Measurements from ENCODE around the gene RFT1.

RFT1 gene

GRCh38 chr3:53146319-53146891, 16.2 kb upstream of the RFT1 start:
- no peak overlapping the region for H3K4me3 Mint-ChIP-seq
- DNase-seq (ENCODE audit: low spot score in 2 of 2) (no peak), ATAC-seq (no peak)
- no peaks in the 10 kb centered on the region for H3K9me3 Mint-ChIP-seq
- H3K36me3 Mint-ChIP-seq: no peaks in the 10 kb centered on the region
- no peak overlapping the region for H3K27ac Mint-ChIP-seq
- no peaks in the 10 kb centered on the region for H3K4me1 Mint-ChIP-seq

GRCh38 chr3:53145713-53146080, 15.5 kb upstream of the RFT1 start:
- H3K27ac Mint-ChIP-seq: no peak overlapping the region
- H3K9me3 Mint-ChIP-seq: no peaks in the 10 kb centered on the region
- DNase-seq (ENCODE audit: low spot score in 2 of 2) (no peak), ATAC-seq (no peak)
- H3K4me3 Mint-ChIP-seq: no peak overlapping the region
- no peaks in the 10 kb centered on the region for H3K36me3 Mint-ChIP-seq
- H3K4me1 Mint-ChIP-seq: no peaks in the 10 kb centered on the region

GRCh38 chr3:53144862-53145712, 14.9 kb upstream of the RFT1 start:
- Mint-ChIP-seq H3K4me1 (no peaks in the 10 kb centered on the region), H3K27ac (peak overlapping the region; percentile 40), H3K9me3 (no peaks in the 10 kb centered on the region), H3K4me3 (no peak overlapping the region), H3K36me3 (no peaks in the 10 kb centered on the region)
- ATAC-seq: no peak
- DNase-seq (ENCODE audit: low spot score in 2 of 2): no peak

- DNase-seq (ENCODE audit: low spot score in 2 of 2) (no peak), ATAC-seq (no peak)
- Mint-ChIP-seq H3K9me3 (no peaks in the 10 kb centered on the region), H3K4me1 (no peaks in the 10 kb centered on the region), H3K4me3 (no peak overlapping the region), H3K36me3 (no peaks in the 10 kb centered on the region), H3K27ac (no peak overlapping the region)
These were observed 14.2 kb upstream of the RFT1 start for GRCh38 chr3:53144446-53144845.

GRCh38 chr3:53142986-53143385, 12.8 kb upstream of the RFT1 start:
- Mint-ChIP-seq H3K4me1 (no peaks in the 10 kb centered on the region), H3K36me3 (no peaks in the 10 kb centered on the region), H3K9me3 (no peaks in the 10 kb centered on the region), H3K27ac (no peak overlapping the region), H3K4me3 (no peak overlapping the region)
- no peak for ATAC-seq
- DNase-seq (ENCODE audit: low spot score in 2 of 2): no peak

- ATAC-seq (peak; percentile 81), DNase-seq (ENCODE audit: low spot score in 2 of 2) (no peak)
- no peaks in the 10 kb centered on the region for H3K36me3 Mint-ChIP-seq
- H3K27ac Mint-ChIP-seq: no peak overlapping the region
- no peaks in the 10 kb centered on the region for H3K4me1 Mint-ChIP-seq
- no peaks in the 10 kb centered on the region for H3K9me3 Mint-ChIP-seq
- no peak overlapping the region for H3K4me3 Mint-ChIP-seq
These were observed 10.9 kb upstream of the RFT1 start for GRCh38 chr3:53140847-53141845.

- Mint-ChIP-seq H3K36me3 (no peaks in the 10 kb centered on the region), H3K27ac (no peak overlapping the region)
These were observed 9.9 kb upstream of the RFT1 start for GRCh38 chr3:53139906-53140846.

GRCh38 chr3:53137835-53138446, 7.7 kb upstream of the RFT1 start:
- no peaks in the 10 kb centered on the region for H3K9me3 Mint-ChIP-seq
- ATAC-seq (no peak), DNase-seq (ENCODE audit: low spot score in 2 of 2) (no peak)
- H3K4me1 Mint-ChIP-seq: no peaks in the 10 kb centered on the region
- no peaks in the 10 kb centered on the region for H3K36me3 Mint-ChIP-seq
- H3K4me3 Mint-ChIP-seq: no peak overlapping the region
- peak overlapping the region; percentile 8 for H3K27ac Mint-ChIP-seq

More at GRCh38 chr3:53139906-53140846, 9.9 kb upstream of the RFT1 start:
- no peak for ATAC-seq
- Mint-ChIP-seq H3K9me3 (no peaks in the 10 kb centered on the region), H3K4me3 (no peak overlapping the region), H3K4me1 (no peaks in the 10 kb centered on the region)
- no peak for DNase-seq (ENCODE audit: low spot score in 2 of 2)

GRCh38 chr3:53137221-53137620, 7.0 kb upstream of the RFT1 start:
- no peaks in the 10 kb centered on the region for H3K4me1 Mint-ChIP-seq
- ATAC-seq (no peak), DNase-seq (ENCODE audit: low spot score in 2 of 2) (no peak)
- H3K36me3 Mint-ChIP-seq: no peaks in the 10 kb centered on the region
- no peak overlapping the region for H3K27ac Mint-ChIP-seq
- no peak overlapping the region for H3K4me3 Mint-ChIP-seq
- no peaks in the 10 kb centered on the region for H3K9me3 Mint-ChIP-seq

GRCh38 chr3:53134631-53135232, 4.5 kb upstream of the RFT1 start:
- ATAC-seq (peak; percentile 70), DNase-seq (ENCODE audit: low spot score in 2 of 2) (peak; percentile 42 to 76)
- peaks cover 7% of the 10 kb centered on the region for H3K36me3 Mint-ChIP-seq
- peaks cover 12% of the 10 kb centered on the region for H3K4me1 Mint-ChIP-seq
- H3K9me3 Mint-ChIP-seq: no peaks in the 10 kb centered on the region
- no peak overlapping the region for H3K27ac Mint-ChIP-seq
- no peak overlapping the region for H3K4me3 Mint-ChIP-seq

GRCh38 chr3:53132347-53132746, 2.1 kb upstream of the RFT1 start:
- Mint-ChIP-seq H3K4me3 (no peak overlapping the region), H3K36me3 (peaks cover 7% of the 10 kb centered on the region), H3K27ac (peak overlapping the region; percentile 97), H3K4me1 (peaks cover 18% of the 10 kb centered on the region), H3K9me3 (no peaks in the 10 kb centered on the region)
- no peak for ATAC-seq
- DNase-seq (ENCODE audit: low spot score in 2 of 2): no peak

GRCh38 chr3:53131096-53131495, 861 bp upstream of the RFT1 start:
- Mint-ChIP-seq H3K36me3 (peaks cover 9% of the 10 kb centered on the region), H3K27ac (peak overlapping the region; percentile 97), H3K4me3 (peak overlapping the region; percentile 85), H3K9me3 (no peaks in the 10 kb centered on the region), H3K4me1 (peaks cover 18% of the 10 kb centered on the region)
- DNase-seq (ENCODE audit: low spot score in 2 of 2) (no peak), ATAC-seq (no peak)

GRCh38 chr3:53129344-53129743, 891 bp downstream of the RFT1 start:
- Mint-ChIP-seq H3K4me1 (peaks cover 18% of the 10 kb centered on the region), H3K9me3 (no peaks in the 10 kb centered on the region), H3K4me3 (peak overlapping the region; percentile 85), H3K36me3 (peaks cover 26% of the 10 kb centered on the region), H3K27ac (peak overlapping the region; percentile 97)
- no peak for ATAC-seq
- DNase-seq (ENCODE audit: low spot score in 2 of 2): no peak

GRCh38 chr3:53126601-53127000, 3.6 kb downstream of the RFT1 start:
- DNase-seq (ENCODE audit: low spot score in 2 of 2) (no peak), ATAC-seq (no peak)
- Mint-ChIP-seq H3K4me1 (peaks cover 18% of the 10 kb centered on the region), H3K36me3 (peaks cover 54% of the 10 kb centered on the region), H3K4me3 (no peak overlapping the region), H3K9me3 (no peaks in the 10 kb centered on the region), H3K27ac (no peak overlapping the region)
